Measurements from ENCODE around the gene GATA3.

DNA sequence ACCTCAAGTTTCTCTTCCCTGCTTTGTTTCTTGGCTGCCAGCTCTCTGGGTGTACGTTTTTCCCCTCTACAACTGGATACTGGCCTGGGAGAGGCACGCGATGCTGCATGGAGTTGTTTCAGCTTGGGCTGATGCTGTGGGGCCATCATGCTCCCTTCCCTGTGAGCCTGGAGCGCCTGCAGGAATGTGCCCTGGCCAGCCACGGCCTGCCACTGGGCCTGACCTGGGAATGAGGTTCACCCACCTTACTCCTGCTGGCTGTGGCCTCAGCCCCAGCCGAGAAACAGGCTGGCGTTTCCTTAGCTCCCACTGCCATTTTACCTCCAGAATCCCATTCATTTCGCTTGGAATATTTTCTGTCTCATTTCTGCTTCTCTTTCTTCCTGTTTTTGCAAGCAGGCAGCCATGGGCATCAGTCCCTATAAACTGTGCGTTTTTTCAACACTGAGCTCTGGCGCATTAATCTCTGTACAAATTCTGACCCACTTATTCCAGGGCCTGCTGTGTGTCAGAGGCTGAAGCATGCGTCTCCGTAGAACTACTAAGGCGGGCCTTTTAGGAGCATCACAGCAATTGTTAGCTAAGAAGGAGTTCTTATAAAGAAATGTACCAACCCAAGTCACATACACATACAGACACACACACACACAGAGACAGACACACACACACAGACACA lies 57.9 kb downstream of the GATA3 start:
- TF ChIP-seq, protein P1, sequence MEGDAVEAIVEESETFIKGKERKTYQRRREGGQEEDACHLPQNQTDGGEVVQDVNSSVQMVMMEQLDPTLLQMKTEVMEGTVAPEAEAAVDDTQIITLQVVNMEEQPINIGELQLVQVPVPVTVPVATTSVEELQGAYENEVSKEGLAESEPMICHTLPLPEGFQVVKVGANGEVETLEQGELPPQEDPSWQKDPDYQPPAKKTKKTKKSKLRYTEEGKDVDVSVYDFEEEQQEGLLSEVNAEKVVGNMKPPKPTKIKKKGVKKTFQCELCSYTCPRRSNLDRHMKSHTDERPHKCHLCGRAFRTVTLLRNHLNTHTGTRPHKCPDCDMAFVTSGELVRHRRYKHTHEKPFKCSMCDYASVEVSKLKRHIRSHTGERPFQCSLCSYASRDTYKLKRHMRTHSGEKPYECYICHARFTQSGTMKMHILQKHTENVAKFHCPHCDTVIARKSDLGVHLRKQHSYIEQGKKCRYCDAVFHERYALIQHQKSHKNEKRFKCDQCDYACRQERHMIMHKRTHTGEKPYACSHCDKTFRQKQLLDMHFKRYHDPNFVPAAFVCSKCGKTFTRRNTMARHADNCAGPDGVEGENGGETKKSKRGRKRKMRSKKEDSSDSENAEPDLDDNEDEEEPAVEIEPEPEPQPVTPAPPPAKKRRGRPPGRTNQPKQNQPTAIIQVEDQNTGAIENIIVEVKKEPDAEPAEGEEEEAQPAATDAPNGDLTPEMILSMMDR (IDR thresholded peaks at IDR 0.05; ENCODE audit: poor library complexity): no peak
- no peak for TF ChIP-seq EZH2 (IDR thresholded peaks at IDR 0.05; ENCODE audit: borderline replicate concordance)

All from hepatocyte (in vitro differentiated cells).